Tibial artery (tissue), 4 donors: ENCODE measurements around the gene OTOG.

Experiments
- DNase-seq, 2 donors: peaks; one replicate each; pipeline ENCODE4 v3.0.0-alpha.2; 2019
- H3K27ac ChIP-seq, 2 donors: fragments of 200-600 bp; sonication (generic) in 1 of 2; 1 replicate in 1 of 2; 2 replicates in 1 of 2; pipeline ENCODE4 v1.5.1; 2018 to 2019; ENCODE audit warnings: mild to moderate bottlenecking in 1 of 2
- H3K27me3 ChIP-seq, 2 donors: fragments of 200-600 bp; sonication (generic) in 1 of 2; one replicate each; pipeline versions ENCODE4 v1.5.1 to v1.6.0; 2016 to 2019
- H3K36me3 ChIP-seq, 3 donors: fragments of 200-600 bp; sonication (generic) in 2 of 3; one replicate each; pipeline ENCODE4 v1.5.1; 2016 to 2019; ENCODE audit warnings: mild to moderate bottlenecking in 2 of 3
- H3K4me1 ChIP-seq, 4 donors: fragments of 200-600 bp; sonication (generic) in 2 of 4; 1 replicate in 3 of 4; 2 replicates in 1 of 4; pipeline ENCODE4 v1.5.1; 2016 to 2019
- H3K4me3 ChIP-seq, 2 donors: fragments of 200-600 bp; sonication (generic) in 1 of 2; 1 replicate in 1 of 2; 2 replicates in 1 of 2; pipeline ENCODE4 v1.5.1; 2018 to 2019; ENCODE audit warnings: mild to moderate bottlenecking in 2 of 2
- H3K9me3 ChIP-seq, 3 donors: fragments of 200-600 bp; sonication (generic) in 1 of 3; one replicate each; pipeline ENCODE4 v1.5.1; 2016 to 2019
- CTCF ChIP-seq, 2 experiments: fragments of 200-600 bp in 1 of 2; fragments of 450-650 bp in 1 of 2; IDR thresholded peaks; one replicate each; pipeline ENCODE4 v1.5.1; 2017 to 2019; ENCODE audit warnings: antibody characterized with exemption in 2 of 2, mild to moderate bottlenecking in 1 of 2, moderate library complexity in 1 of 2
- intact Hi-C: fragments of 100-400 bp; cut with DNase I; formaldehyde crosslinking; loops from one replicate; pipeline ENCODE4 v1.15.0; 2023; ENCODE audit warnings: low total_unique reads

The OTOG gene

GRCh38 chr11:17533341-17533740 is 13.7 kb upstream of the OTOG start:
- TF ChIP-seq CTCF (IDR thresholded peaks at IDR 0.05), result no peak
- Histone ChIP-seq H3K36me3 (no peaks in the 10 kb centered on the region), H3K27me3 (peaks cover 0 to 26% of the 10 kb centered on the region in 2 donors), H3K9me3 (no peaks in the 10 kb centered on the region), H3K27ac (no peak overlapping the region), H3K4me1 (no peaks in the 10 kb centered on the region), H3K4me3 (no peak overlapping the region)
- no peak for DNase-seq
- intact Hi-C loops, result no loop called here

- no peaks in the 10 kb centered on the region for H3K9me3 ChIP-seq
- H3K27me3 ChIP-seq, result peaks cover 0 to 24% of the 10 kb centered on the region in 2 donors
- H3K27ac ChIP-seq, result no peak overlapping the region
- no peak for DNase-seq
- H3K4me1 ChIP-seq, result no peaks in the 10 kb centered on the region
- H3K36me3 ChIP-seq, result no peaks in the 10 kb centered on the region
- no peak for TF ChIP-seq CTCF (IDR thresholded peaks at IDR 0.05)
- intact Hi-C loops, result no loop called here
- H3K4me3 ChIP-seq, result no peak overlapping the region
Observed at GRCh38 chr11:17533778-17534415, 13.2 kb upstream of the OTOG start.

- no peak for TF ChIP-seq CTCF (IDR thresholded peaks at IDR 0.05)
- Histone ChIP-seq H3K36me3 (no peaks in the 10 kb centered on the region), H3K9me3 (no peaks in the 10 kb centered on the region), H3K4me1 (no peaks in the 10 kb centered on the region), H3K4me3 (no peak overlapping the region), H3K27ac (no peak overlapping the region), H3K27me3 (peaks cover 0 to 19% of the 10 kb centered on the region in 2 donors)
- DNase-seq, result no peak
- intact Hi-C loops, result no loop called here
Observed at GRCh38 chr11:17535488-17535887, 11.6 kb upstream of the OTOG start.

- intact Hi-C loops, result no loop called here
- Histone ChIP-seq H3K27ac (no peak overlapping the region), H3K4me1 (no peaks in the 10 kb centered on the region), H3K4me3 (no peak overlapping the region), H3K9me3 (no peaks in the 10 kb centered on the region), H3K27me3 (peaks cover 0 to 10% of the 10 kb centered on the region in 2 donors), H3K36me3 (no peaks in the 10 kb centered on the region)
- no peak for TF ChIP-seq CTCF (IDR thresholded peaks at IDR 0.05)
- DNase-seq, result no peak
Observed at GRCh38 chr11:17537261-17537660, 9.8 kb upstream of the OTOG start.

- no peaks in the 10 kb centered on the region for H3K9me3 ChIP-seq
- TF ChIP-seq CTCF (IDR thresholded peaks at IDR 0.05), result no peak
- H3K27me3 ChIP-seq, result peaks cover 0 to 8% of the 10 kb centered on the region in 2 donors
- H3K4me3 ChIP-seq, result no peak overlapping the region
- H3K4me1 ChIP-seq, result no peaks in the 10 kb centered on the region
- no peaks in the 10 kb centered on the region for H3K36me3 ChIP-seq
- intact Hi-C loops, result no loop called here
- no peak for DNase-seq
- no peak overlapping the region for H3K27ac ChIP-seq
Observed at GRCh38 chr11:17538054-17538453, 9.0 kb upstream of the OTOG start.

GRCh38 chr11:17538731-17539130 is 8.3 kb upstream of the OTOG start:
- no peak for TF ChIP-seq CTCF (IDR thresholded peaks at IDR 0.05)
- Histone ChIP-seq H3K27me3 (peaks cover 0 to 5% of the 10 kb centered on the region in 2 donors), H3K4me3 (no peak overlapping the region), H3K9me3 (no peaks in the 10 kb centered on the region), H3K27ac (no peak overlapping the region), H3K36me3 (no peaks in the 10 kb centered on the region), H3K4me1 (no peaks in the 10 kb centered on the region)
- intact Hi-C loops, result no loop called here
- DNase-seq, result no peak
